ENCODE measurements around the gene PTGES2. TPM values are rescaled to one million over a fixed set of nuclear protein-coding genes. Genes with fewer than 3 reads are reported as not detected.

PTGES2 gene
- total and polyA plus RNA-seq, 9 of the 15 experiments (the other 6 are each of a cell fraction or from before 2014, with no cell fraction given), result 2.4 to 196 (median 90.1) TPM

DNA sequence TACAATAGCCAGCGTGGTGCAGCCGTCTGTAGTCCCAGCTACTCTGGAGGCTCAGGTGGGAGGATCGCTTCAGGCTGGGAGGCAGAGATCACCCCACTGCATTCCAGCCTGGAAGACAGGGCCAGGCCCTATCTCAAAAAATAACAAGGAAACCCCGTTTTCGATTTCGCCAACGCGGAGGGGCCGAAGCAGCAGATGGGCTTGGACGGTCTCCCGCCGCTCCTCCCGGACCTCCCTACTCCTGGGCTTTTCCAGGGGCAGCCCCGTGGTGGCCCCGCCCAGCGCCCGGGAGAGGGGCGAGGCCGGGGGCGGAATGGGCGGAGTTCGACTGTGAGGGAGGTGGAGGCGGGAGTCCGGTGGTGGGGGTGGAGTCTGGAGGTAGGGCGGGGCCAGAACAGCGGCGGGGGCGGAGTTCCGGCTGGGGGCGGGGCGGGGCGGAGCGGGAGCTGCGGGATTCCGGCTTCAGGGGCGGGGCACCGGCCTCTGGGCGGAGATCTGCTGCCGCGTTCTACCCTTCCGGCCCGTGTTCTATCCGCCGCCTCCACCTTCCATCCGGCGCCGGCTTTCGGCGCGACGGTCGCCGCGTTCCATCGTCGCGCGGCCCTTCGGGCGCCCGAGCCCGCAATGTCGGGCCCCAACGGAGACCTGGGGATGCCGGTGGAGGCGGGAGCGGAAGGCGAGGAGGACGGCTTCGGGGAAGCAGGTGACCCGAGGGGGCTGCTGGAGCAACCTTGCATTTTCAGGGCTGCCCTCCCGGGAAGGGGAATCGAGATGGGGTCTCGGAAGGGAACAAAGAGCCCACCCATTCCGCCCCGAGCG, 32.5 kb upstream of the PTGES2 start, which contains the start of gene BBLN (continued):
- TF ChIP-seq, protein P1, sequence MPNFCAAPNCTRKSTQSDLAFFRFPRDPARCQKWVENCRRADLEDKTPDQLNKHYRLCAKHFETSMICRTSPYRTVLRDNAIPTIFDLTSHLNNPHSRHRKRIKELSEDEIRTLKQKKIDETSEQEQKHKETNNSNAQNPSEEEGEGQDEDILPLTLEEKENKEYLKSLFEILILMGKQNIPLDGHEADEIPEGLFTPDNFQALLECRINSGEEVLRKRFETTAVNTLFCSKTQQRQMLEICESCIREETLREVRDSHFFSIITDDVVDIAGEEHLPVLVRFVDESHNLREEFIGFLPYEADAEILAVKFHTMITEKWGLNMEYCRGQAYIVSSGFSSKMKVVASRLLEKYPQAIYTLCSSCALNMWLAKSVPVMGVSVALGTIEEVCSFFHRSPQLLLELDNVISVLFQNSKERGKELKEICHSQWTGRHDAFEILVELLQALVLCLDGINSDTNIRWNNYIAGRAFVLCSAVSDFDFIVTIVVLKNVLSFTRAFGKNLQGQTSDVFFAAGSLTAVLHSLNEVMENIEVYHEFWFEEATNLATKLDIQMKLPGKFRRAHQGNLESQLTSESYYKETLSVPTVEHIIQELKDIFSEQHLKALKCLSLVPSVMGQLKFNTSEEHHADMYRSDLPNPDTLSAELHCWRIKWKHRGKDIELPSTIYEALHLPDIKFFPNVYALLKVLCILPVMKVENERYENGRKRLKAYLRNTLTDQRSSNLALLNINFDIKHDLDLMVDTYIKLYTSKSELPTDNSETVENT (CRISPR knock-in tag; IDR thresholded peaks at IDR 0.05), result peak; percentile 92
- no peak for TF ChIP-seq COPS2 (conservative IDR thresholded peaks at IDR 0.05)
- TF ChIP-seq FOS (IDR thresholded peaks at IDR 0.05; ENCODE audit: extremely low read depth, insufficient read length), result no peak
- TF ChIP-seq, protein P2, sequence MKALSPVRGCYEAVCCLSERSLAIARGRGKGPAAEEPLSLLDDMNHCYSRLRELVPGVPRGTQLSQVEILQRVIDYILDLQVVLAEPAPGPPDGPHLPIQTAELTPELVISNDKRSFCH (CRISPR knock-in tag; IDR thresholded peaks at IDR 0.05), result no peak
- TF ChIP-seq, protein P2 (tag; IDR thresholded peaks at IDR 0.05), result peak; percentile 64; the same call in 1 of the 2 replicates
- TF ChIP-seq ZNF274 (IDR thresholded peaks at IDR 0.05; ENCODE audit: borderline replicate concordance, low read depth, low read length), result no peak
- TF ChIP-seq, protein P3, sequence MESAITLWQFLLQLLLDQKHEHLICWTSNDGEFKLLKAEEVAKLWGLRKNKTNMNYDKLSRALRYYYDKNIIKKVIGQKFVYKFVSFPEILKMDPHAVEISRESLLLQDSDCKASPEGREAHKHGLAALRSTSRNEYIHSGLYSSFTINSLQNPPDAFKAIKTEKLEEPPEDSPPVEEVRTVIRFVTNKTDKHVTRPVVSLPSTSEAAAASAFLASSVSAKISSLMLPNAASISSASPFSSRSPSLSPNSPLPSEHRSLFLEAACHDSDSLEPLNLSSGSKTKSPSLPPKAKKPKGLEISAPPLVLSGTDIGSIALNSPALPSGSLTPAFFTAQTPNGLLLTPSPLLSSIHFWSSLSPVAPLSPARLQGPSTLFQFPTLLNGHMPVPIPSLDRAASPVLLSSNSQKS (CRISPR knock-in tag; IDR thresholded peaks at IDR 0.05), result 0 out of 2 replicates have a peak, but pooled peaks have one; percentile 68
- no peak for TF ChIP-seq NFIX (CRISPR knock-in tag; IDR thresholded peaks at IDR 0.05; ENCODE audit: low read depth)
- no peak for TF ChIP-seq NCOA1 (IDR thresholded peaks at IDR 0.05; ENCODE audit: low read depth)
- peak; percentile 20 for TF ChIP-seq NCOA4 (IDR thresholded peaks at IDR 0.05; ENCODE audit: partially characterized antibody)
- TF ChIP-seq ZNF561 (CRISPR knock-in tag; conservative IDR thresholded peaks at IDR 0.05), result no peak; the same call in none of the 2 replicates
- TF ChIP-seq ERF (CRISPR knock-in tag; IDR thresholded peaks at IDR 0.05), result peak; percentile 96
- TF ChIP-seq TBL1XR1 (IDR thresholded peaks at IDR 0.05; ENCODE audit: low read length in 2 of 2), result peak in 1 of 2 experiments; percentile 58; a peak in 2 of 4 replicates
- TF ChIP-seq, protein P4, sequence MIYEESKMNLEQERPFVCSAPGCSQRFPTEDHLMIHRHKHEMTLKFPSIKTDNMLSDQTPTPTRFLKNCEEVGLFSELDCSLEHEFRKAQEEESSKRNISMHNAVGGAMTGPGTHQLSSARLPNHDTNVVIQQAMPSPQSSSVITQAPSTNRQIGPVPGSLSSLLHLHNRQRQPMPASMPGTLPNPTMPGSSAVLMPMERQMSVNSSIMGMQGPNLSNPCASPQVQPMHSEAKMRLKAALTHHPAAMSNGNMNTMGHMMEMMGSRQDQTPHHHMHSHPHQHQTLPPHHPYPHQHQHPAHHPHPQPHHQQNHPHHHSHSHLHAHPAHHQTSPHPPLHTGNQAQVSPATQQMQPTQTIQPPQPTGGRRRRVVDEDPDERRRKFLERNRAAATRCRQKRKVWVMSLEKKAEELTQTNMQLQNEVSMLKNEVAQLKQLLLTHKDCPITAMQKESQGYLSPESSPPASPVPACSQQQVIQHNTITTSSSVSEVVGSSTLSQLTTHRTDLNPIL (CRISPR knock-in tag; IDR thresholded peaks at IDR 0.05), result no peak
- TF ChIP-seq ETV1 (tag; conservative IDR thresholded peaks at IDR 0.05; ENCODE audit: low read depth), result peak; percentile 81
- peak; percentile 67 for TF ChIP-seq ZNF57 (CRISPR knock-in tag; IDR thresholded peaks at IDR 0.05)
- TF ChIP-seq, protein P5, sequence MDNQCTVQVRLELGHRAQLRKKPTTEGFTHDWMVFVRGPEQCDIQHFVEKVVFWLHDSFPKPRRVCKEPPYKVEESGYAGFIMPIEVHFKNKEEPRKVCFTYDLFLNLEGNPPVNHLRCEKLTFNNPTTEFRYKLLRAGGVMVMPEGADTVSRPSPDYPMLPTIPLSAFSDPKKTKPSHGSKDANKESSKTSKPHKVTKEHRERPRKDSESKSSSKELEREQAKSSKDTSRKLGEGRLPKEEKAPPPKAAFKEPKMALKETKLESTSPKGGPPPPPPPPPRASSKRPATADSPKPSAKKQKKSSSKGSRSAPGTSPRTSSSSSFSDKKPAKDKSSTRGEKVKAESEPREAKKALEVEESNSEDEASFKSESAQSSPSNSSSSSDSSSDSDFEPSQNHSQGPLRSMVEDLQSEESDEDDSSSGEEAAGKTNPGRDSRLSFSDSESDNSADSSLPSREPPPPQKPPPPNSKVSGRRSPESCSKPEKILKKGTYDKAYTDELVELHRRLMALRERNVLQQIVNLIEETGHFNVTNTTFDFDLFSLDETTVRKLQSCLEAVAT (IDR thresholded peaks at IDR 0.05), result no peak
- no peak for TF ChIP-seq ZKSCAN3 (CRISPR knock-in tag; IDR thresholded peaks at IDR 0.05)
- TF ChIP-seq ZSCAN32 (CRISPR knock-in tag; IDR thresholded peaks at IDR 0.05), result no peak; the same call in 1 of the 2 replicates
- no peak for TF ChIP-seq KDM1A (IDR thresholded peaks at IDR 0.05)
- peak; percentile 89 for TF ChIP-seq ELF2 (CRISPR knock-in tag; IDR thresholded peaks at IDR 0.05)
- TF ChIP-seq KDM4B (IDR thresholded peaks at IDR 0.05; ENCODE audit: borderline replicate concordance in 2 of 2, low read depth in 1 of 2), result no peak
